Lower leg skin (tissue), 3 donors: ENCODE measurements around the gene TOP2B.

ENCODE experiments used
- POLR2A ChIP-seq, 2 donors: fragments of 450-650 bp; IDR thresholded peaks; one replicate each; pipeline ENCODE4 v1.6.1; 2016 to 2017; ENCODE audit warnings: antibody characterized with exemption in 2 of 2, mild to moderate bottlenecking in 1 of 2, moderate library complexity in 1 of 2
- TF ChIP-seq, protein P1 (sequence below), 3 donors: fragments of 450-650 bp; IDR thresholded peaks; one replicate each; pipeline ENCODE4 v1.5.1; 2016; ENCODE audit warnings: antibody characterized with exemption in 3 of 3, mild to moderate bottlenecking in 3 of 3, moderate library complexity in 2 of 3

- TF ChIP-seq, protein P1, sequence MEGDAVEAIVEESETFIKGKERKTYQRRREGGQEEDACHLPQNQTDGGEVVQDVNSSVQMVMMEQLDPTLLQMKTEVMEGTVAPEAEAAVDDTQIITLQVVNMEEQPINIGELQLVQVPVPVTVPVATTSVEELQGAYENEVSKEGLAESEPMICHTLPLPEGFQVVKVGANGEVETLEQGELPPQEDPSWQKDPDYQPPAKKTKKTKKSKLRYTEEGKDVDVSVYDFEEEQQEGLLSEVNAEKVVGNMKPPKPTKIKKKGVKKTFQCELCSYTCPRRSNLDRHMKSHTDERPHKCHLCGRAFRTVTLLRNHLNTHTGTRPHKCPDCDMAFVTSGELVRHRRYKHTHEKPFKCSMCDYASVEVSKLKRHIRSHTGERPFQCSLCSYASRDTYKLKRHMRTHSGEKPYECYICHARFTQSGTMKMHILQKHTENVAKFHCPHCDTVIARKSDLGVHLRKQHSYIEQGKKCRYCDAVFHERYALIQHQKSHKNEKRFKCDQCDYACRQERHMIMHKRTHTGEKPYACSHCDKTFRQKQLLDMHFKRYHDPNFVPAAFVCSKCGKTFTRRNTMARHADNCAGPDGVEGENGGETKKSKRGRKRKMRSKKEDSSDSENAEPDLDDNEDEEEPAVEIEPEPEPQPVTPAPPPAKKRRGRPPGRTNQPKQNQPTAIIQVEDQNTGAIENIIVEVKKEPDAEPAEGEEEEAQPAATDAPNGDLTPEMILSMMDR (IDR thresholded peaks at IDR 0.05) = no peak
- no peak for TF ChIP-seq POLR2A (IDR thresholded peaks at IDR 0.05)
These were observed 15.1 kb upstream of the TOP2B start for GRCh38 chr3:25679642-25680302.
